Smooth muscle cell of bladder (primary cell): ENCODE measurements around the gene OR52I2. TPM values are rescaled to one million over a fixed set of nuclear protein-coding genes. Genes with fewer than 3 reads are reported as not detected.

Experiments
- total RNA-seq: library from RNA; depleted of rRNA; stranded (reverse); fragments of >200 nt; gene quantifications from 2 replicates; pipeline ENCODE4 v1.2.3, GENCODE V29; 2014

OR52I2 gene
- not detected in 2 replicates for total RNA-seq

GRCh38 chr11:4581443-4581842 is at the start of gene OR52I2:
TSS of gene OR52I2 (plus strand) at chr11:4581743.

GRCh38 chr11:4544891-4545290 is 36.7 kb upstream of the OR52I2 start, which contains the start of gene OR52M1:
TSS of gene OR52M1 (plus strand) at chr11:4545191. CDS start at chr11:4545191, 0 bp downstream.

GRCh38 chr11:4593739-4594138 is 12.2 kb downstream of the OR52I2 start, which contains the start of gene OR52I1:
TSS of gene OR52I1 (plus strand) at chr11:4594039. CDS start at chr11:4594039, 0 bp downstream.

GRCh38 chr11:4607781-4608666 is 26.5 kb downstream of the OR52I2 start, which contains the start of gene TRIM68:
TSS of gene TRIM68 (minus strand) at chr11:4608231. CDS start at chr11:4605504, 2,727 bp downstream.

GRCh38 chr11:4636962-4637661 is 55.6 kb downstream of the OR52I2 start, which contains the start of gene OR51D1:
TSS of gene OR51D1 (plus strand) at chr11:4637477. CDS start at chr11:4639791, 2,314 bp downstream.

Other genes starting within 250 kb of the OR52I2 start
- not detected in 2 replicates for gene OR52B4, start 213.4 kb upstream of the OR52I2 start, total RNA-seq
- 14.1 and 17.5 TPM in 2 replicates for gene TRIM21, start 188.0 kb upstream of the OR52I2 start, total RNA-seq
- gene OR52K2, start 132.4 kb upstream of the OR52I2 start, total RNA-seq, result not detected in 2 replicates
- gene OR52K1, start 99.1 kb upstream of the OR52I2 start, total RNA-seq, result under 0.01 TPM in 1 of 2 replicates, not detected in the other
- gene OR52M1, start 36.6 kb upstream of the OR52I2 start, total RNA-seq, result not detected in 2 replicates
- gene OR52I1, start 12.3 kb downstream of the OR52I2 start, total RNA-seq, result not detected in 2 replicates
- gene TRIM68, start 26.5 kb downstream of the OR52I2 start, total RNA-seq, result 6.0 and 7.5 TPM in 2 replicates
- gene OR51D1, start 55.7 kb downstream of the OR52I2 start, total RNA-seq, result not detected in 2 replicates
- gene OR51E1, start 62.2 kb downstream of the OR52I2 start, total RNA-seq, result 0.09 TPM in 1 of 2 replicates, not detected in the other
- gene OR51E2, start 116.1 kb downstream of the OR52I2 start, total RNA-seq, result 0.09 TPM in 1 of 2 replicates, not detected in the other
- gene MMP26, start 123.0 kb downstream of the OR52I2 start, total RNA-seq, result not detected in 2 replicates
- gene OR51F1, start 188.2 kb downstream of the OR52I2 start, total RNA-seq, result not detected in 2 replicates
- gene OR52R1, start 222.6 kb downstream of the OR52I2 start, total RNA-seq, result not detected in 2 replicates
- gene OR51F2, start 239.6 kb downstream of the OR52I2 start, total RNA-seq, result not detected in 2 replicates